Measurements from ENCODE around the gene C1orf105. TPM values are rescaled to one million over a fixed set of nuclear protein-coding genes. Genes with fewer than 3 reads are reported as not detected.
"Not testable (repeated sequence)": the region's sequence is repeated elsewhere in the genome, so short reads cannot be mapped to it uniquely, and the experiment has no call there.

C1orf105 gene
- polyA plus RNA-seq (2012; rRNA removed), result not detected in 2 replicates
- not detected in 2 replicates for polyA plus RNA-seq (2012; cell fraction: cytosol; rRNA removed)
- polyA plus RNA-seq (2012; cell fraction: nucleus; rRNA removed), result not detected in 2 replicates

GRCh38 chr1:172420385-172420784 lies at the start of gene C1orf105:
C1orf105 (plus strand) TSS chr1:172420685; CDS start chr1:172420886, 201 bp downstream.
- Histone ChIP-seq H3K9ac (no peak within 1 kb of the TSS), H3K4me2 (no peak within 1 kb of the TSS), H3K36me3 (replicated peaks in 1 of 2; ENCODE audit: control insufficient read depth in 1 of 2, insufficient read depth in 2 of 2, low read length in 1 of 2) (no peaks in the 10 kb centered on the region), H3F3A (replicated peaks; ENCODE audit: insufficient read depth) (peaks cover 8% of the 10 kb centered on the region), H3K4me3 (ENCODE audit: low read depth in 2 of 2, low read length in 1 of 2) (no peak within 1 kb of the TSS), H2AFZ (ENCODE audit: low read depth) (no peak within 1 kb of the TSS), H3K4me1 (ENCODE audit: control insufficient read depth in 1 of 2, insufficient read depth in 2 of 2, low read depth in 1 of 2, low read length in 1 of 2) (no peaks in the 10 kb centered on the region; a peak in 1 of 4 replicates), H3K27me3 (ENCODE audit: insufficient read depth) (no peaks in the 10 kb centered on the region), H4K20me1 (ENCODE audit: insufficient read depth) (no peaks in the 10 kb centered on the region), H3K27ac (ENCODE audit: low read depth in 2 of 2, low read length in 1 of 2) (no peak within 1 kb of the TSS), H3K9me3 (no peaks in the 10 kb centered on the region), H3K79me2 (ENCODE audit: insufficient read depth) (no peaks in the 10 kb centered on the region), H3K9me2 (no peaks in the 10 kb centered on the region)
- DNase-seq, result no peak
- 67% methylated on average over 1 of the region's 1 CpG for WGBS (ENCODE audit: low lambda C conversion rate)
- ChIA-PET CTCF (interaction anchor here (1.0 to 2.8 kb wide), 4 partner anchors 9 to 331 kb away, joined by 3 to 16 read pairs (median 6); no protein-coding TSS in a partner anchor), POLR2A (no interaction called here)
- TF ChIP-seq RXRA (IDR thresholded peaks at IDR 0.05; ENCODE audit: borderline replicate concordance, low read depth), result no peak
- TF ChIP-seq REST (IDR thresholded peaks at IDR 0.05; ENCODE audit: low read depth, low read length), result no peak
- TF ChIP-seq JUND (IDR thresholded peaks at IDR 0.05), result no peak
- no peak for TF ChIP-seq YY1 (IDR thresholded peaks at IDR 0.05; ENCODE audit: low read depth)
- TF ChIP-seq ZBTB33 (IDR thresholded peaks at IDR 0.05; ENCODE audit: borderline replicate concordance, low read depth), result no peak
- TF ChIP-seq TAF1 (IDR thresholded peaks at IDR 0.05; ENCODE audit: borderline replicate concordance, low read depth, low read length), result no peak
- TF ChIP-seq NFIC (IDR thresholded peaks at IDR 0.05; ENCODE audit: borderline replicate concordance), result no peak
- no peak for TF ChIP-seq RAD21 (IDR thresholded peaks at IDR 0.05; ENCODE audit: low read length)
- no peak for TF ChIP-seq EP300 (IDR thresholded peaks at IDR 0.05; ENCODE audit: borderline replicate concordance in 1 of 2, low read depth in 1 of 2, low read length in 1 of 2)
- no peak for TF ChIP-seq FOXJ3 (CRISPR knock-in tag; IDR thresholded peaks at IDR 0.05)
- TF ChIP-seq TEAD4 (IDR thresholded peaks at IDR 0.05; ENCODE audit: borderline replicate concordance, insufficient read depth), result no peak
- TF ChIP-seq TCF12 (IDR thresholded peaks at IDR 0.05), result no peak
- TF ChIP-seq RCOR1 (IDR thresholded peaks at IDR 0.05; ENCODE audit: low read length), result no peak
- no peak for TF ChIP-seq GABPA (IDR thresholded peaks at IDR 0.05; ENCODE audit: low read depth)
- TF ChIP-seq CHD2 (IDR thresholded peaks at IDR 0.05; ENCODE audit: low read length, partially characterized antibody), result no peak
- TF ChIP-seq CTCF (IDR thresholded peaks at IDR 0.05), result no peak
- TF ChIP-seq NRF1 (IDR thresholded peaks at IDR 0.05; ENCODE audit: low read depth, low read length), result no peak
- no peak for TF ChIP-seq IRF3 (IDR thresholded peaks at IDR 0.05; ENCODE audit: low read depth, low read length)
- no peak for TF ChIP-seq SMC3 (IDR thresholded peaks at IDR 0.05; ENCODE audit: low read depth, low read length)
- no peak for TF ChIP-seq FOXM1 (IDR thresholded peaks at IDR 0.05; ENCODE audit: low read depth)

GRCh38 chr1:172371646-172372045 lies 48.8 kb upstream of the C1orf105 start:
- WGBS (ENCODE audit: low lambda C conversion rate), result 90% methylated on average over 3 of the region's 3 CpGs
- H3K27me3 ChIP-seq (ENCODE audit: insufficient read depth); H3K4me3 ChIP-seq (ENCODE audit: low read depth in 2 of 2, low read length in 1 of 2); H3K4me1 ChIP-seq (ENCODE audit: control insufficient read depth in 1 of 2, insufficient read depth in 2 of 2, low read depth in 1 of 2, low read length in 1 of 2); H2AFZ ChIP-seq (ENCODE audit: low read depth); H3K9me2 ChIP-seq; H3F3A ChIP-seq (replicated peaks; ENCODE audit: insufficient read depth); H3K9me3 ChIP-seq; CTCF ChIA-PET; H3K9ac ChIP-seq; H3K27ac ChIP-seq (ENCODE audit: low read depth in 2 of 2, low read length in 1 of 2); POLR2A ChIA-PET; DNase-seq; H4K20me1 ChIP-seq (ENCODE audit: insufficient read depth); H3K4me2 ChIP-seq; H3K79me2 ChIP-seq (ENCODE audit: insufficient read depth): not testable (repeated sequence)
- H3K36me3 ChIP-seq (replicated peaks in 1 of 2; ENCODE audit: control insufficient read depth in 1 of 2, insufficient read depth in 2 of 2, low read length in 1 of 2), result peaks cover 3 to 16% of the 10 kb centered on the region in 2 experiments

All from SK-N-SH (cell line).